SKM-1 treated with dmso at 0.1 percent for 144 hours (cell line): ENCODE measurements around the gene RNF11.

Experiments
- DNase-seq: peaks from one replicate; lab custom pipeline; 2025; ENCODE audit not compliant: unreplicated experiment; lab: John Stamatoyannopoulos, UW

RNF11 gene

DNA sequence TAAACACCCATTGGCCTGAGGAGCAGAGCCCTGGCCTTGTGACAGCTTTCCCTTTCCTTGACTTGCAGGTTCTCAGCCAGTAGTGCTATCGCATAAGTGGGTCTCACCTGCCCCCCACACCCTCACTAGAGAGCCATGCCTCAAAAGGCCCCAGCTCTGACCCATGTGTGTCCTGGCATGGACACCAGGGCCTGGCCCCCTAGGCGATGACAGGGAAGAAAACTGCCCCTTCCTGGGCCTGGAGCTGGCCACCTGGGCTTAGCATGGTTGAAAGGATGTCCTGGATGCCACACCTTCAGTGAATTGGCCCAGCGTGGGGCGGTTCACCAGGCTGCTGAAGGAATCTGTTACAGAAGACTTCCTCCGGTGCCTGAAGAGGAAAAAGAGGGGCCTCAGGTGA lies 75.8 kb downstream of the RNF11 start:
- DNase-seq = no peak

DNA sequence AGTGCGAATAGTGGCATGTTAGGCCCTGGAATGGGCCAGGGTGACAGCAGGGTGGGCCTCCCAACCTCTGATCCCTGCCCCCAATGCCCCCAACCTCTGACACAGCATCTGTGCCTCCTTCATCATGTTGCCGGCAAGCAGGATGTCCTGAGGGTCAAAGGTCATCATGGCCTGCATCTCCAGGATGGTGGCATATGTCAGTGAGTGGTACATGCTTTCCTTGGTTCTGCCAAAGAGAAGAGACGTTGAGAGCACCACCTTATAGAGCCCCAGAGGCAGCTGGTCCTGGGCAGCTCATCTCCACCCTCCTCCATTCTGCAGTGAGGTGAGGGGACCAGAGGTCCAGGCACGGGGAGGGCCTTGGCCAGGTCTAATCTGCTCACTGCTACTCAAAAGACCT lies 76.6 kb downstream of the RNF11 start:
- no peak for DNase-seq

- no peak for DNase-seq
Observed at GRCh38 chr1:51313268-51313852, 77.3 kb downstream of the RNF11 start.

DNA sequence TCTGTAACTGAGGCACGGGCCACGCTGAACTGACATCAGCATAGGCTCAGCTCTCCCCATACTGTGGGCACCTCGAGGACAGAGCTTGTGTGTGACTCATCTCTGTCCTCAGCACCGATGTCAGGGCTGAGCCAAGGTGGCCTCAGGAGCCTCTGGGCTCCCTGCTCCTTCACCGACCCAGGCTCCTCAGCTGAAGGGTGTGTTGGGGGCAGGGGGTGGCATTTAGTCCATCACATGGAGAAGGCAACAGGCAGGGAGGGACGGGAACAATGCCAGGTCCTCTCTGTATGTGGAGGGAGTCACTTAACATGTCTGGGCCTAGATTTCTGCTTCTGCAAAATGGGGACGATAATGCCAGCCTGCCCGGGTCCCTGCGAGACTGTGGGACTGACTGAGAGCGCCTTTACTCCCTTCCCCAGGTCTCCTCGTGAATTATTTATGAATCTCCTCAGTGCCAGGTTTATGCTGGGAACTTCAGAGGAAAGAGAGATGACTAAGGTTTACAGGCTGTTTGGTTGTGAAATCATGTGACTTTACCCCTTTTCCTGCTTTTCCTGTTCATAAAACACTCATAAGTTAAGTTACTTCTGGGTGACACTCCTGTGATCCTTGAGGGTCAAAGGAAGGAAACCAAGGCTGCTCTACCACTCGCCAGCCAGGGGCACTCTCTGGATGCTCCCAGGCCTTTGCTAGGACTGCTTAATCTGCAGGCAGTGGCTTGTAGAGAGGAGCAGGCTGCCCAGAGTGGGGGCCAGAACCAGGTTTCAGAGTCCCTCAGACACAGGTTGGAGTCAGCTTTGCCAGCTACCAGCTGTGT lies 78.1 kb downstream of the RNF11 start:
- DNase-seq = no peak

GRCh38 chr1:51314974-51315373 lies 78.9 kb downstream of the RNF11 start:
- no peak for DNase-seq

GRCh38 chr1:51316113-51316845 lies 80.2 kb downstream of the RNF11 start:
- no peak for DNase-seq

GRCh38 chr1:51316846-51317120 lies 80.7 kb downstream of the RNF11 start:
- no peak for DNase-seq

GRCh38 chr1:51317798-51318197 lies 81.7 kb downstream of the RNF11 start:
- DNase-seq = no peak

DNA sequence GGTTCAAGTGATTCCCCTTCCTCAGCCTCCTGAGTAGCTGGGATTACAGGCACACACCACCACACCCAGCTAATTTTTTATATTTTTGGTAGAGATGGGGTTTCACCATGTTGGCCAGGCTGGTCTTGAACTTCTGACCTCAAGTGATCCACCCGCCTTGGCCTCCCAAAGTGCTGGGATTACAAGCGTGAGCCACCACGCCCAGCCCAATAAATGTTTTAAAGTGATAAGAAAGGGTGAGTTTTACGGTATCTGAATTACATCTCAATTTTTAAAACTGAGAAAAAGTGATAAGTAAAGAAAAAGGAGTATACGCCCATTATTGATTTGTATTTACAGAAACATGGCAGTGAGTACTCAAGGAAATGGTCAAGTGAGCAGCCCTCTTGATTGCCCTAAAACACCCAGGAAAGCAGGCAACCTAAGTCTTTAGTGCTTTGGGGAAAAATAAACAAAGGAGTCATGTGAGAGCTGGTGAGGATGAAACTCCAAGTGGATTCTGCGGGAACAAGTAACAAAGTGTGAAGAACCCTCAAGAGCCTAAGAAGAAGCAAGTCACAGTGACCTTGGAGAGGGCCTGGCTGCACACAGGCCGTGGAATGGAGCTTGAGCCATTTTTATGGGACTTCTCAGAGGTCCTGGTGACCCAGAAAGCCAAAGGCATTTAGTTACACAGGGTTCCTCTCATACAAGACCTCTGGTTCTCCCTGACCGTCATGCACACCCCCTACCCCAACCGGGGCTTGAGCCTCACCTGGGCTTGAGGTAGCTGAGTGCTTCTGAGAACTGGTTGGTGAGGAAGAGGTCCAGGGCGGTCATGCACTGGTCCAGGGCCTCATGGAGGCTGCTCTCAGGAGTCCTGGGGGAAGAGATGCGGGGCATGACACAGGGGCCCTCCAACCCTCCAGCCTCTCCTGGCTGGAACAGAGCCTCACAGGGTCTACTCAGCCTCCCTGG lies 85.2 kb downstream of the RNF11 start:
- no peak for DNase-seq

DNA sequence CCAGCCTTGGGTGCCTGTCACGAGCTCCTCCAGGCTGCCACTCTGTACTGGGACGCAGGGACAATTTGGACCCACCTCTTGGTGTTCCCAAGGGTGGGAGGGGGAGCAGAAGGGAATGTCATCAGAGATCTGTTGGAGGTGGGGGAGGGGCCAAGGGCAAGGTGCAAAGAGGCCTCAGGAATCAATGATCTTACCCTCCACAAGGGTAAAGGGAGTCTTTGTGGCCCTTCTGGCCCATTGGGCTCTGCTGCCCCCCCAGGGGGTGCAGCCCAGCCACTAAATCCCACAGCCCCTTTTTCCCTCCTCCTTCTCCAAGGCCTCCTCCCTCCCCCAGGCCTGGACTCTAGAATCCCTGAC lies 85.8 kb downstream of the RNF11 start:
- DNase-seq = no peak

- no peak for DNase-seq
Observed at GRCh38 chr1:51322417-51323101, 86.5 kb downstream of the RNF11 start.
